GM18502 (cell line): ENCODE data around the gene NME3.

Experiments used
- ATAC-seq: cut with Tn5 transposase; IDR thresholded peaks from one replicate; pipeline ENCODE4 v1.9.1; 2021; ENCODE audit warnings: mild to moderate bottlenecking; ENCODE audit not compliant: unreplicated experiment, poor library complexity

The NME3 gene

DNA sequence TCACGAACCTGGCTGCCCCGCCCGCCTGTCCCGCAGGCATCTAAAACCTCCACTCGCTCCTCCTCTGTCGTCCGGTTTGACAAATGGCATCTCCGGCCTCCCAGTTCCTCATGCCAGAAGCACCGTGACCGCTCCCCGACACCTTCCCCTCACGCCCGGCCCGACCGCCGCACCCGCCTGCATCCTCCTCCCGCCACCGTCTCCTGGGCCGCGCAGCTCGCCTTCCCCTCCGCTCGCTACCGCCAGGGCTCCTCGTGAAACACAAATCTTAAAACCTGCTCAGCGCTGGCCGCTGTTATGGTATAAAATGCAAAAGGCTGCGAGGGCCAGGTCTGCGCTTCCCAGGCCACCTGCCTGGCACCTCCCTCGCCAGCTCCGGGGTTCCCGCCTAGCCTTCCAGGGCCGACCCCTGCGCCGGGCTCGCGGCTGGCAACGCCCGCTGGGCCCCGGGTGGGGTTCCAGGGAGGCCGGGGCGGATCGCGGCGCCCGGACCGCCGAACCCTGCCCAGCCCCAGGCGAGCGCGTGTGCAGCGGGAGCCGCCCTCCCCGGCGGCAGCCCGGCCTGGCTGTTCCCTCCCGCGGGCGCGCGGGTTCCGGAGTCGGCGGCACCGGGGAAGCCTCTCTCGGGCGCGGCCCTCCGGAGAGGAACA lies 10.5 kb upstream of the NME3 start:
- ATAC-seq: peak; percentile 7

DNA sequence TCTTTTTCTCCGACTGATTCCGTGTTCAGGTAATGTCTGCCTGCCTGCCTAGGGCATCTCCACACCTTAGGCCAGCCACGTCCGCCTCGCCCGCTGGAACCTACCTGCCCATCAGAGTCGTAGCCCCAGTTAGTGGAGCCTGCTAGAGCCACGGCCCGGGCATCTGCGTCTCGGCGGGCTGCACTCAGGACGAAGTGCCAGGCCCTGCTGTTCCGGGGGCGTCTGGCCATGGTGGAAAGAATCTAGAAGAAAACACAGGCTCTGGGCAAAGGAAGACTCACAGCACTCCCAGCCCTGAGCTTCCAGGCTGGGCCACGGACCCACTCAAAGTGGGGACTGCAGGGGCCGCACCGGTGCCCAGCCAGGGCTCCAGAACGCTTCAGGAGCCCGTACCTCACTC lies 9.9 kb upstream of the NME3 start:
- no peak for ATAC-seq

DNA sequence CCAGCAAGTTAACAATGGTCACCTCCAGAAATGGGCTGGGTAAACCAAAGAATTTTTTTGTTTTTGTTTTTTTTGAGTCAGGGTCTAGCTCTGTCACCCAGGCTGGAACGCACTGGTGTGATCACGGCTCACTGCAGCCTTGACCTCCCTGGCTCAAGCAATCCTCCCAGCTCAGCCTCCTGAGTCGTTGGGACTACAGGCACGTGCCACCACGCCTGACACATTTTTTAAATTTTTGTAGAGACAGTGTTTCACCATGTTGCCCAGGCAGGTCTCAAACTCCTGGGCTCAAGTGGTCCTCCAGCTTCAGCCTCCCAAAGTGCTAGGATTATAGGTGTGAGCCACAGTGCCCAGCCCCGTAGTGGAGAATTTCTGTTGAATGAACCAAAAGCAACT lies 9.3 kb upstream of the NME3 start:
- no peak for ATAC-seq

DNA sequence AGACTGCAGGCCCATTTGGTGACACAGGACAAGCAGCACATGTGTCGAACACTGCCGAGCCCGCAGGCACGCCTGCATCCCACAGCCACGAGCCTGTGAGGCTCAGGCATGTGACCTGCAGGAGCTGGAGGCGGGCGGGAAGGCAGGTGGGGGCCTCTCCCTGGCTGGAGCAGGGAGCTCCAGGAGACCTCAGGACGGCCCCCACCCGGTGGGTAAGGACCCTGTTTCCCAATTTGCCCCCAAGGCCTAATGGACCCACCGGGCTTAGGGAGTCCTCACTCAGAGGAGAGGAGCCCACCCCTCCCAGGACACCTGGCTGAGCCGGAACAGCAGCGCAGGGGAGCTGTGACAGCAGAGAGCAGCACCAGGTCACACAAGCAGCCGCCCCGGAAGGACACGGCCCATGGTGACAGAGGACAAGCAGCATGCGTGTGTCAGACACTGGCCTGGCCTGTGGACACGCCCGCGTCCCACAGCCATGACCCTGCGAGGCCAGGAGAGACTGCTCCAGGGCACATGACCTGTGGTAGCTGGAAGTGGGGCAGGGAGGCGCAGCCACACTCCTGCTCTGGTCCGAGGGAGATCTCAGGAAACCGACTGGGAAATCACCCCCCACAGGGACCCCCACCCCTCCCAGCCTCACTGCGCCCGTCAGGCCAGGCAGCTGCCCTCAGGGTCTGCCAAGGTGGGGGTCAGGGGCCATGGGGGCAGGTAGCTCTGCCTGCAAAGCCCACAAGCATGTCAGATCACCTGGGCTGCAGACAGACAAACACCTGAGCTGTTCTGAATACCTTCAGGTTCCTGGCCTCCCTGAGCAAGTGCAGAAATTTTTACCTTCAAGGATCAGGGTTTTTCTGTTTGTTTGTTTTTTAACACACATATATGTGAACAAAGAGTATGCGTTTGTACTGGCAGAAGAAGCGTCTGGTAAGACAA lies 8.7 kb upstream of the NME3 start:
- no peak for ATAC-seq

DNA sequence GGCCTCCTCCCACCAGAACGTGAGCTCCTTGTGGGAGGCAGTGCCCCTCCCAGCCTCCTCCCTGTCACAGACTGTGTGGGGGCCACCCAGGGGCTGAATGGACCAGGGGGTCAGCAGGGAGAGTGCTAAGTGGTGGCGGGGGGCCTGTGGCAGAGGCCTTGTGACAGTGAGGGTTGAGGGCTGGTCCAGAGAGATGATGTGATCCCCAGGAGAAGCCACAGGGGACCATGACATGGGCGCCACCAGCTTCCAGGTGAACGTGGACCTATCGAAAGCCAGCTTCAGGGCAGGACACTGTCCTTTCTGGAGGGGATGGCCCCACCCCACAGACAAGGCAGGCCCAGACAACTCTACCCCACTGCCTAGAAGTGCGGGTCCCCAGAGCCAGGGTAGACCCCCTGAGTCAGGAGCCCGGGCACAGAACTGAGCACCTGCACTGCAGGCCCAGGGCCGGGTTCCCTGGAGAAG lies 7.9 kb upstream of the NME3 start:
- no peak for ATAC-seq

DNA sequence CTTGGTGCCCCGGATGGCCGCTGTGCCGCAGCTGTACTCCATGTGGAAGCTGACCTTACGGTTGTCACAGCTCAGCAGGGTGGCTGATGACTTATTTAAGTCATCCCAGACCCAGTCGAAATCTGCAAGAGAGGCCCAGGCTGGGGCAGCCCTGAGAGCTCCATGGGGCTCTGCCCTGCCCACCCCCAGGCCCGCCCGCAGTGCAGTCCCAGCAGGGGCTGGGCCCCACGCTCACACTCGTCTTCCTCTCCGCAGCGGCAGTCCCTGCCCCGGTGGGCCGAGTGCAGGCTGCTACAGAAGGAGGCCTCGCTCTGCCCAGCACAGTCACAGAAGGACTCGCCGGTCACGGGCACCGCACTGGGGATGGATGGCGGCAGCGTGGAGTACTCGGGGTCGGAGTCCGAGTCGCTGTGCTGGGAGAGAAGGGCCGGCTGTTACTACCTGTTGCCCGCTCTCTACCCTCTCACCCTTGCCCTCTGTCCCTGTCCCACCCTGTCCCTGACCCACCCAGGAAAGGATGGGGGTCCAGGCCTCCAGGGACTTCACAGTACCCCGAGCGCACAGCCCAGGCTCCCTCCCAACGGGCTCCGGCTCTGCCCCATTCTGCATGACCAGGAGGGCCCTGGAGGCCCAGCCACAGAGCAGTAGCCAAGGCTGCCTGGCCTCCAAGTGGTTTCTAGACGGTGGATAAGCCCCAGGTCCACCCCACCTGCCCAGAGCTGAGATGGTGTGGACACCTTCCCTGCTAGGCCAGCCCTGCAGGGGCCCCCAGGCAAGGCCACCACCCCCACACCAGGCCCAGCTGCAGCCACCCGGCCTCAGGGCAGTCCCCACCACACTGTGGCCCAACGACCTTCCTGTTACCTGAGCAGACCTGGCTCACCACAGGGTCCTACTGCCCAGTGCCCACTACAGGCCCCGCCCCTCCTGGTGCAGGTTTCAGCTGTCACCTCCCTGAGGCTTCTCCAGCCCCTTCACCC lies 7.1 kb upstream of the NME3 start:
- ATAC-seq: no peak

DNA sequence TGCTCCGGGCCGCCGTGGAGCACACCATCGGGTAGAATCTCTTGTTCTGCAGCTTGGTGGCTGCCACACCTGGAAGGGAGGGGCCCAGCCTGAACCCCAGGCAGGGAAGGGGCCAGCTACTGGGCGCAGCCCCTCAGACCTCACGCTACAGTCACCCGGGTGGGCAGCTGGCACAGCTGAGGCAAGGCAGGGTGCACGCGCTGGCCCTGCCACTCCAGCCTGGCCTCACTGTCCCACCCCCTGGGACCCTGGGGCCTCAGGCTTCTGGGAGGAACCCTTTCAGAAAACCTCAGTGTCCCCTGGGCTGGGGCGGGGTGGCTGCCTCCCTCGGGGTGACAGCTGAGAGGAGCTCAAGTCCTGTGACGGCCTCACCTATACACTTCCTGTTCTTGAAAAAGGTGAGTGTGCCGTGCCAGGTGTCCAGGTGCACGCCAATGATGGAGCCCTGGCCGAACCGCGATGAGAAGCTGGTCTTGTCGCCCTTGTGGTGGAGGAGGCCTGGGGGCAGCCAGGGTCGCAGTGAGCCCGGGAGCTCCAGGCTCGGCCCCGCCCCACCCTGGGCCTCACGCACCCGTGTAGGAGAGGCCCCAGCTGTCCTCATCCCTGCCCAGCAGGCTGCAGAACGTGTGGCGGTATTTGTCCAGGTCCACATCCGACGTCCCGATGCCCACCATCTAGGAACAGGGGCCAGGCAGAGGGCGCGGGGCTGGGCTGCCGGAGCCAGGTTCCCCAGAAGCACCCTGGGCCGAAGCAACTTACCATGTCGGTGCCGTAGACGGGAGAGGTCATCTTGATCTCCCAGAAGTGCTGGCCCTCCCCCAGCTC lies 6.2 kb upstream of the NME3 start:
- no peak for ATAC-seq

DNA sequence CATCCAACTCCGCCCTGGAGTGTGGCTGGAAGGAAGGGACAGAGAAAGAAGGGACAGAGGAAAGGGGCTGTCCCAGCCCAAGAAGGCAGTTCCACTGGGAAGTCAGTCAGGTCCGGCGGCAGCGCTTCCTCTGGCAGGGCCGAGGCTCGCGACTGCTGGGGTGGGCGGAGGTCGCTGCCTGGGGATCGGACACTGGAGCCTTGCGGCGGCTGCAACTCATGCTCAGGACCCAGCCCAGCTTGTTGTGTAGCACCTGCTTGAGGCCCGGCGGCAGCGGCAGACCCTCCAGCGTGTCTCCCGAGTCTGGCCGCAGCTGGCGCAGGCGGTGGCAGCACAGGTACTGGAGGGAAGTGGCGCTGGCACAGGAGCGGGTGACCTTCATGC lies 5.6 kb upstream of the NME3 start:
- ATAC-seq: no peak

DNA sequence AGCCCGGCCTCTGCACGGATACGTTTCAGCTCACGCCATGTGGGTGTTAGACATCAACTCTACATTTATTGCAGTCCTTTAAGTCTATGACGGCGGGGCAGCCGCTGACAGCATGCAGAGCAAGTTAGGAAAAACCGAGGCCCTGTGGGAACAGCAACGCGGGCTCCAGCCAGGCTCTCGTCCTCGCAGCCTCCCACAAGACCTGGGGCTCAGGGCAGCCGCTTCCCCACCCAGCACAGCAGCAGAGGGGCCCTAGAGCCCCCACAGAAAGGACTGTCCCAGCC lies 5.3 kb upstream of the NME3 start:
- no peak for ATAC-seq

DNA sequence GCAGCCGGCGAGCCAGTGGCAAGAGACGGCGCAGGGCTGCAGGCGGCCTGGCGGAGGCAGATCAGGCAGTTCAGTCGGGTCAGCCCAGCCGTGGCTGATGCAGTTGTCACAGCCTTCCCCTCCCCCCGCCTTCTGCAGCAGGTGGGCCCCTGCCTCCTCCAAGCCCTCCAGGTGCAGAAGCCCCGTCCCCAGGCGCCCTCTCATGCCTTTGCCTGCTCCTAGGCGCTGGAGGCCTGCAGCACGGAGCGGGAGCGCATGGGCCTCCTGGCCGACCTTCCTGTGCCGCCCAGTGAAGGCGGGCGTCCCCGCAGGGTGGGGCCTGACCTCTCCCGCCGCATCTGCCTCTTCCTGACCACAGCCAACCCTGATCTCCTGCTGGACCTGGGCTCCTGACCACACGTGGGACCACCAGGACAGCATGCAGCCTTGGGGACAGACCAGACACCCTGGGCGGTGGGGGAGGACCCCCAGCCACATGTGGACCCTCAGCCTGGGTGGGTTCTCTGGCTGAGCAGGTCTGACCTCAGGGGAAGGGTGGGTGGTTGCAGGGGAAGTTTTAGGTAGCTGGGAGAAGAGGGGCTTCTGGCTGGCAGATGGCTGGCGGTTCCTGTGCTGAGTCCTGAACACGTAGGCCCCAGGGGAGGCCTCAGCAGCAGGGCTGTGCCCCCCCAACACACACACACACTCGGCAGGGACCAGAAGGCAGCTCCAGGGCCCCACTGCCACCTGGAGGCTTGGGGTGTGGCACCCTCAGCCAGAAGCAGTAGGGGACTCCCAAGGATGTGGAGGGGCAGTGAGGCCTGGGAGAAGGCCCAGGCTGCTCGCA lies 4.7 kb upstream of the NME3 start:
- ATAC-seq: no peak

DNA sequence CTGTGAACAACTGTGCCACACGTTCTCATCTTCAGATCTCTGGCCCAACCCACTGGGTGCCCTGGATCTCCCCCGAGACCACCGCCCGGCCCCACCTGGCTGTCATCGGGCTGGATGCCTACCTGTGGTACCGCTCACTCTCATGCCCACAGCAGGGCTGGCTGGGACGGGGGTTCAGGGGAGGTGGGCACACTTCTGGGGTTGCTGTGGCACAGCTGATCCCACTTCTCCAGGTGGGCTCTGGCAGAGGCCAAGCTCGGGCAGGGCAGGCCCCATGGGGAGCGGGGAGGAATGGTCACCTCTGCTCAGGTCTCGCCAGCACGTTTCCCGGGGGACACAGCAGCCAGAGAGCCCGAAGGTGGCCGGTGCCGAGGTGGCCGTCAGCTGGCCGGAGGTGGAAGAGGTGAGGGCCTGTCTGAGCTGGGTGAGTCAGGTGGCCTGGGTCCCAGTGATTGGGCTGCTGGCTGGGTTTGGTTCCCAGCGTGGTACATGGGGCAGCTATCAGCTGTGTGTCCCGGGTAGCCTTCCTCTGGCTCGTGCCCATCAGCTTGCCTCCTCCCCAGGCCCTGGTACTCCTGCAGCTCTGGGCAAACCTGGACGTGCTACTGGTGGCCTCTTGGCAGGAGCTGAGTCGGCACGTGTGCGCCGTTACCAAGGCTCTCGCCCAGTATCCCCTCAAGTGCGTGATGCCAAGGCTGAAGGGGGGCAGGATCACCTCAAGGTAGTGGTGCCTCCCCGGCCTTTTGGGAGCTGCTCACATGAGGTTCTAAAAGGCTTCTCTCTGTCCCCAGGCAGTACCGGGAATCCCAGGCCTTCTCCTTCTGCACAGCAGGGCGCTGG lies 3.9 kb upstream of the NME3 start:
- ATAC-seq: no peak

DNA sequence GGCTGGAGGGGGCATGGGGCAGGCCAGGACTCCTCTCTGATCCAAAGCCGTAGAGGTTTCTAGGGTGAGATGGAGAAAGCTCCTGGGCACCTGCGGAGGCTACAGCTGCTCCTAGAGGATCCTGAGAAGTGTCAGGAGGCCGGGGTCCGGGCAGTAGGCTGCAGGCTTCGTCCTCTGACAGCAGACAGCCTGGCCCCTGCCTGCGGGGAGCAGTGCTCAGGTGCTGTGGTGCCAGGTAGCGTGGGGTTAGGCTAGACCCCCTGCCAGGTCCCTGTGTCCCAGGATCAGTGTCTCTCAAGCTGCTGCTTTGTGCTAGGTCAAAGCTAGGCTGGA lies 3.1 kb upstream of the NME3 start:
- no peak for ATAC-seq

DNA sequence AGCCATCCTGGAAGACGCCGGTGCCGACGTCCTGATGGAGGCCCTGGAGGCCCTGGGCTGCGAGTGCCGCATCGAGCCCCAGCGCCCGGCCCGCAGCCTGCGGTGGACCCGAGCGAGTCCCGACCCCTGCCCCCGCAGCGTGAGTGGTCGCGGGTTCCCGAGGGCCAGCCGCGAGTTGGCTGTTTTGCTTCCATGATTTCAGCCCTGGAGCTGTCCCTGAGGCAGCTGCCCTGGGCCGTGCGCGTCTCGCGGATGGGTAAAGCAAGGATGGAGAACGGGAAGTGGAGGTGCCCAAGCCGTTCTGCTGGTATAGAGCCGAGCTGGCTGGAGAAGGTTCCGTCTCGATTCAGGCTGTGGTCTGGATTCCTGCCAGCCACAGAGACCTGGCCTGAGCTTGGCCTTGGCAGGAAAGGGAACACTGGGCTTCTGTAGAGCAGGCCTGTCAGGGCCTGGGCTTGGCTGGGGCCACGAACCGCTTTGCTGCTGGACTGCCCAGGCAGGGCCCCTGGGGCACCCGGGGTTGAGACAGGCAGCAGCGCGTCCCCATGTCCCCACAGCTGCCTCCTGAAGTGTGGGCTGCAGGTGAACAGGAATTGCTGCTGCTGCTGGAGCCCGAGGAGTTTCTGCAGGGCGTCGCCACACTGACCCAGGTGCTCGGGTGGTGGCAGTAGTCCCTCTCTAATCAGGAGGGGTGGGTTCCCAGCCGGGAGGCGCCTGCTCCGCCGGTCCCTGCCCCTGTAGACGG lies 2.5 kb upstream of the NME3 start:
- ATAC-seq: no peak

DNA sequence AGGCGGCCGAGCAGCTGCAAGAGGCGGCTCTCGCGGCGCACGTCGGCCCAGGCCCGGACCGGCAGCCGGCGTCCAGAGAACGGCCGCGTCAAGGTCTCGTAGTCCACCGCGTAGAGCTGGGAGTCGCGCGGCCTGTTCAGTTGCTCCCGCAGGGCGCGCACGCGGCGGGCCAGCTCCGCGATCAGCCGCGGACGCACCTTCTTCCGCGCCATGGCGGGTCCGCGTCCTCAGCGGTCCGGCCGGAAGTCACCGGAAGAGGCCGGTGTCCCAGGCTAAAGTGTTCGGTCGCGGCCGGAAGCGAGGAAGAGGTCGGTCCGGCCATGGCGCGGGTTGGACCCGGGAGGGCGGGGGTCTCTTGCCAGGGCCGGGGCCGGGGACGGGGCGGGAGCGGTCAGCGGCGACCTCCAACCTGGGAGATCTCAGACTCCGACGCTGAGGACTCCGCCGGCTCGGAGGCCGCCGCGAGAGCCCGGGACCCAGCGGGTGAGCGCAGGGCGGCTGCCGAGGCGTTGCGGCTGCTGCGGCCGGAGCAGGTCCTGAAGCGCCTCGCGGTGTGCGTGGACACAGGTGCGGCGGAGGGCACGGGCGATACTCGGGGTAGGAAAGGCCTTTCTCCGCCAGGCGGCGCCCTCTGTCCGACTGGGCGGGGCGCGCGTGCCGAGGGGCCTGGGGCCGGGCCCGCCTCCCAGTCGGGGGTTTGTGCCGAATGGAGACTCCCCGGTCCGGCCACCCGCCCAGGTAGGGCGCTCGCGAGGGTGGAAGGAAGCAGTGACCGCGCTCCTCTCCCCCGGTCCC lies 1.8 kb upstream of the NME3 start, which contains the start of gene MRPS34:
TSS of gene MRPS34 (minus strand) at position 227 of the 795 bp plus-strand sequence. CDS start at position 212, 15 bp downstream.
- peak; percentile 49 for ATAC-seq

DNA sequence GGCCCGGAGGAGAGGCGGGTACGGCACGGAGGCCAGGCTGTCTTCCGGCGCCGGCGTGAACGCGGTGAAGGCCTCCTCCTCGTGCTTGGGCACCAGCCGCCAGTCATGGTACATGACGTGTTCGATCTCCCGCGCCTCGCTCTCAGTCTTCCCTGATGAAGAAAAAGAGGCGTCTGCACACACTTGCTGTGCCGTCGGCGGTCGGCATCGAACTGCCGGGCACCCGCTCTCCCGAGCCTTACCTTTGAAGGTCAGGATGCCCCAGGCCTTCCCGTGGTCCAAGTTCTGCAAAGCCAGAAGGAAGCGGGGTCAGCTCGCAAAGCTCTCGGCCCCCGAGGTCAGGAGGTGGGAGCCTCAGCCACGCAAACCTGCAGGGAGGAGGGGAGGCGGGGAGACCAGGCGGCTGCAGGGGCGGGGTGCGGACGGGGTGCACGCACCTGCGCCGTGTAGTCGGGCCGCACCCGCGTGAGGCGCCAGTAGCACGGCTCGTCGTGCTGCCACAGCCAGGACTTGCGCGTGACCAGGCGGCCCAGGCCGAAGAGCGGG lies 1.1 kb upstream of the NME3 start, which contains the start of gene EME2:
TSS of gene EME2 (plus strand) at position 449 of the 546 bp plus-strand sequence. CDS start 418 bp downstream, outside the sequence.
- ATAC-seq: no peak

DNA sequence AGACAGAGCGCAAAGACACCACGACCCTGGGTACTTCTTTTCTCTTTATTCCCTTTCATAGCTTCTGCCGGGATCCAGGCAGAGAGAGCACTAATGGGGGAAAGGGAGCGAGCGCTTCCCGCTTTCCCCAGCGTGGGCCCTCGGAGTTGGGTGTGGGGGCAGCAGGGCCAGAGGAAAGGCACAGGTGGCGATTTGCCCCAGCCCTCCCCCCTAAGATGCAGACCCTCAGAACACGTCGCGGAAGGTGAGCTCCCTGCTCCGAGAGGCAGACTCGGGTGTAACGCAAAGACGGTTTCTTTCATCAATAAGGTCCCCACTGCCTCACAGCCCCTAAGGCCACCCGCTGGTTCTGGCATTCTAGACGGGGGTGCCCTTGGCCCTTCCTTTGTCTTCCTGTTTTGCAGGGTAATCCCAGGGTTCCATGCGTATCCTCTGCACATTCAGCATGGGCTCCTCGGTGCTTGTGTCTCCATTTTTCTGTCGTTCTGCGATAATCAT lies 570 bp upstream of the NME3 start:
- no peak for ATAC-seq
